Right renal pelvis (tissue), 4 donors: ENCODE measurements around the gene GPR55. TPM values are rescaled to one million over a fixed set of nuclear protein-coding genes. Genes with fewer than 3 reads are reported as not detected.

Experiments used
- polyA plus RNA-seq, 4 donors: library from polyadenylated mRNA; unstranded; fragments of 120-200 nt; gene quantifications; one replicate each; pipeline ENCODE4 v1.2.1, GENCODE V29; 2013; ENCODE audit not compliant: insufficient read length in 4 of 4

Gene GPR55
- polyA plus RNA-seq, 4 donors: 0.18 to 0.20 (median 0.19) TPM

Other genes with a start within 250 kb of the GPR55 start
- gene CAB39, start 212.4 kb downstream of the GPR55 start, polyA plus RNA-seq: 100 to 1,000 TPM in 1 of 4 donors, 10 to 100 TPM in 3; 77.6 to 102 (median 91.2) TPM
- 1,000 to 10,000 TPM in 2 of 4 donors, 100 to 1,000 TPM in 2; 866 to 1,129 (median 963) TPM for gene ITM2C, start 60.3 kb downstream of the GPR55 start, polyA plus RNA-seq
- not detected for gene SPATA3, start 70.9 kb upstream of the GPR55 start, polyA plus RNA-seq
- gene C2orf72, start 112.3 kb upstream of the GPR55 start, polyA plus RNA-seq: 1 to 10 TPM; 2.9 to 4.4 (median 3.9) TPM
- gene PSMD1, start 131.6 kb upstream of the GPR55 start, polyA plus RNA-seq: 100 to 1,000 TPM in 2 of 4 donors, 10 to 100 TPM in 2; 91.7 to 103 (median 98.7) TPM
- 10 to 100 TPM; 13.1 to 25.8 (median 15.6) TPM for gene HTR2B, start 199.8 kb upstream of the GPR55 start, polyA plus RNA-seq